Fibroblast of lung (primary cell): ENCODE results near the gene MAPKAP1. TPM values are rescaled to one million over a fixed set of nuclear protein-coding genes. Genes with fewer than 3 reads are reported as not detected.

ENCODE experiments used
- DNase-seq, 2 donors: peaks; one replicate each; pipeline versions ENCODE4 v3.0.0 to v3.0.0-alpha.2; 2010; ENCODE audit warnings: low read depth in 2 of 2
- H2AFZ ChIP-seq: 2 replicates; pipeline ENCODE4 v1.5.1; 2012; ENCODE audit warnings: low read length, control low read depth, inconsistent platforms
- H3K27ac ChIP-seq: 2 replicates; pipeline ENCODE4 v1.5.1; 2011; ENCODE audit warnings: low read length, control low read depth; ENCODE audit not compliant: insufficient read depth
- H3K27me3 ChIP-seq: 2 replicates; pipeline ENCODE4 v1.5.1; 2011; ENCODE audit warnings: mild to moderate bottlenecking, low read length; ENCODE audit not compliant: control insufficient read depth, insufficient read depth
- H3K36me3 ChIP-seq: 2 replicates; pipeline ENCODE4 v1.5.1; 2011; ENCODE audit warnings: low read length; ENCODE audit not compliant: control insufficient read depth, insufficient read depth
- H3K4me1 ChIP-seq: 2 replicates; pipeline ENCODE4 v1.5.1; 2011; ENCODE audit warnings: low read length; ENCODE audit not compliant: control insufficient read depth, insufficient read depth; ENCODE audit errors: extremely low read depth
- H3K4me2 ChIP-seq: 2 replicates; pipeline ENCODE4 v1.5.1; 2011; ENCODE audit warnings: low read length, control low read depth; ENCODE audit not compliant: insufficient read depth; ENCODE audit errors: extremely low read depth
- H3K4me3 ChIP-seq, 4 experiments: fragments of 200-600 bp in 1 of 4; sonication (generic) in 1 of 4; replicated peaks in 1 of 4; 2 replicates each; pipeline ENCODE4 v1.5.1; 2011 to 2016; ENCODE audit warnings: low read length in 4 of 4, low read depth in 3 of 4, mild to moderate bottlenecking in 3 of 4, control low read depth in 2 of 4, inconsistent platforms in 1 of 4, mixed read lengths in 1 of 4; ENCODE audit not compliant: insufficient read depth in 1 of 4; ENCODE audit errors: control extremely low read depth in 1 of 4
- H3K79me2 ChIP-seq: 2 replicates; pipeline ENCODE4 v1.5.1; 2012; ENCODE audit warnings: mild to moderate bottlenecking, low read length, inconsistent platforms; ENCODE audit not compliant: control insufficient read depth, insufficient read depth
- H3K9ac ChIP-seq: 2 replicates; pipeline ENCODE4 v1.5.1; 2011; ENCODE audit warnings: mild to moderate bottlenecking, low read length, control low read depth; ENCODE audit not compliant: insufficient read depth
- H3K9me3 ChIP-seq: 2 replicates; pipeline ENCODE4 v1.5.1; 2012; ENCODE audit warnings: low read depth, low read length; ENCODE audit not compliant: control insufficient read depth, insufficient read depth
- H4K20me1 ChIP-seq: 2 replicates; pipeline ENCODE4 v1.5.1; 2011; ENCODE audit warnings: low read length; ENCODE audit not compliant: control insufficient read depth, insufficient read depth; ENCODE audit errors: extremely low read depth
- CTCF ChIP-seq, 2 donors: IDR thresholded peaks in 1 of 2; conservative IDR thresholded peaks in 1 of 2; 1 replicate in 1 of 2; 2 replicates in 1 of 2; pipeline ENCODE4 v1.5.1; 2011 to 2012; ENCODE audit warnings: low read length in 2 of 2, control low read depth in 1 of 2, inconsistent platforms in 1 of 2, low read depth in 1 of 2, mild to moderate bottlenecking in 1 of 2
- EZH2 ChIP-seq: IDR thresholded peaks from 2 replicates; pipeline ENCODE4 v1.5.1; 2012; ENCODE audit warnings: low read length, control low read depth, mild to moderate bottlenecking; ENCODE audit errors: missing control alignments
- polyA plus RNA-seq, 2 donors: library from polyadenylated mRNA; depleted of rRNA in 1 of 2; stranded (reverse) in 1 of 2; unstranded in 1 of 2; fragments of >200 nt; gene quantifications; 2 replicates each; pipeline ENCODE4 v1.2.1, GENCODE V29; 2011 to 2012; ENCODE audit warnings: missing spikeins in 1 of 2
- total RNA-seq: library from RNA; depleted of rRNA; stranded (reverse); fragments of >200 nt; gene quantifications from 2 replicates; pipeline ENCODE4 v1.2.1, GENCODE V29; 2014

The MAPKAP1 gene
- total and polyA plus RNA-seq, 2 donors (not counting 1 experiment from before 2014, with no cell fraction given) = 63.7 to 127 TPM

- no peak for TF ChIP-seq EZH2
- no peak overlapping the region for H3K27ac ChIP-seq
- H3K79me2 ChIP-seq = peaks cover 4% of the 10 kb centered on the region
- no peaks in the 10 kb centered on the region for H3K9me3 ChIP-seq
- no peak overlapping the region for H3K4me2 ChIP-seq
- no peak for DNase-seq
- H2AFZ ChIP-seq = no peak overlapping the region
- H3K9ac ChIP-seq = no peak overlapping the region
- no peaks in the 10 kb centered on the region for H4K20me1 ChIP-seq
- H3K4me1 ChIP-seq = peaks cover 22% of the 10 kb centered on the region
- H3K27me3 ChIP-seq = no peaks in the 10 kb centered on the region
- H3K36me3 ChIP-seq = no peaks in the 10 kb centered on the region
- H3K4me3 ChIP-seq = no peak overlapping the region
Measured at GRCh38 chr9:125536776-125537175, 170.2 kb downstream of the MAPKAP1 start.

- H2AFZ ChIP-seq = no peak overlapping the region
- H3K27ac ChIP-seq = no peak overlapping the region
- H3K4me1 ChIP-seq = peaks cover 22% of the 10 kb centered on the region
- no peak for DNase-seq
- H3K9ac ChIP-seq = no peak overlapping the region
- H3K79me2 ChIP-seq = peaks cover 4% of the 10 kb centered on the region
- H3K9me3 ChIP-seq = no peaks in the 10 kb centered on the region
- H3K4me3 ChIP-seq = no peak overlapping the region
- TF ChIP-seq EZH2 = no peak
- no peak for TF ChIP-seq CTCF (conservative IDR thresholded peaks at IDR 0.05 in 1 of 2, IDR thresholded peaks at IDR 0.05 in 1 of 2; ENCODE audit: low read depth in 1 of 2, low read length in 2 of 2)
- no peaks in the 10 kb centered on the region for H3K27me3 ChIP-seq
- no peaks in the 10 kb centered on the region for H4K20me1 ChIP-seq
- H3K36me3 ChIP-seq = no peaks in the 10 kb centered on the region
- H3K4me2 ChIP-seq = no peak overlapping the region
Measured at GRCh38 chr9:125536167-125536772, 170.7 kb downstream of the MAPKAP1 start.

GRCh38 chr9:125534971-125535701 is 171.9 kb downstream of the MAPKAP1 start:
- Histone ChIP-seq H3K9me3 (no peaks in the 10 kb centered on the region), H3K4me1 (peaks cover 22% of the 10 kb centered on the region), H3K36me3 (no peaks in the 10 kb centered on the region), H3K4me2 (no peak overlapping the region), H2AFZ (no peak overlapping the region), H4K20me1 (no peaks in the 10 kb centered on the region), H3K79me2 (peaks cover 4% of the 10 kb centered on the region), H3K4me3 (no peak overlapping the region), H3K9ac (no peak overlapping the region), H3K27me3 (no peaks in the 10 kb centered on the region), H3K27ac (no peak overlapping the region)
- DNase-seq = no peak
- TF ChIP-seq CTCF (conservative IDR thresholded peaks at IDR 0.05 in 1 of 2, IDR thresholded peaks at IDR 0.05 in 1 of 2; ENCODE audit: low read depth in 1 of 2, low read length in 2 of 2) (no peak), EZH2 (no peak)
